Upper lobe of left lung (tissue), 4 donors: ENCODE results near the gene HBD.

Source experiments
- POLR2A ChIP-seq, 4 donors: fragments of 450-650 bp; IDR thresholded peaks; one replicate each; pipeline ENCODE4 v1.5.1; 2016 to 2017; ENCODE audit warnings: antibody characterized with exemption in 4 of 4, mild to moderate bottlenecking in 2 of 4
- POLR2AphosphoS5 ChIP-seq, 2 donors: sonication (generic); formaldehyde crosslinking; IDR thresholded peaks; one replicate each; pipeline ENCODE4 v1.5.1; 2017; ENCODE audit warnings: antibody characterized with exemption in 2 of 2
- TF ChIP-seq, protein P1 (sequence below), 6 experiments: fragments of 450-650 bp in 4 of 6; fragments of 200-600 bp in 2 of 6; sonication (generic) in 2 of 6; IDR thresholded peaks; one replicate each; pipeline ENCODE4 v1.5.1; 2016 to 2019; ENCODE audit warnings: antibody characterized with exemption in 6 of 6

DNA sequence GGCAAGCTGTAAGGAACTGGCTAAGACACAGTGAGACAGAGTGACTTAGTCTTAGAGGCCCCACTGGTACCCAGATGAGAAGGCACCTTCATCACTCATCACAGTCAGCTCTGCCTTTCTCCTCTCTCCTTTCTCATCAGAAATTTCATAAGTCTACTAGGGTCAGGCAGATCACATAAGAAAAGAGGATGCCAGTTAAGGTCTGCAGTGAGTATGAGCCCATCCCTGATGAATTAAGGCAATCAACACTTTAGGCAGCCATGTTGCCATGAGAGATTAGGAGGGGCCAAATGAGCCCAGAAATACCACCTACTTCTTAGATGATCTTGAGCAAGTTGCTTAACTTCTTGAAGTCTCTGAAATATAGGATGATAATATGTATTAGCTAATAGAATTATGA is 47.3 kb upstream of the HBD start:
- TF ChIP-seq, protein P1, sequence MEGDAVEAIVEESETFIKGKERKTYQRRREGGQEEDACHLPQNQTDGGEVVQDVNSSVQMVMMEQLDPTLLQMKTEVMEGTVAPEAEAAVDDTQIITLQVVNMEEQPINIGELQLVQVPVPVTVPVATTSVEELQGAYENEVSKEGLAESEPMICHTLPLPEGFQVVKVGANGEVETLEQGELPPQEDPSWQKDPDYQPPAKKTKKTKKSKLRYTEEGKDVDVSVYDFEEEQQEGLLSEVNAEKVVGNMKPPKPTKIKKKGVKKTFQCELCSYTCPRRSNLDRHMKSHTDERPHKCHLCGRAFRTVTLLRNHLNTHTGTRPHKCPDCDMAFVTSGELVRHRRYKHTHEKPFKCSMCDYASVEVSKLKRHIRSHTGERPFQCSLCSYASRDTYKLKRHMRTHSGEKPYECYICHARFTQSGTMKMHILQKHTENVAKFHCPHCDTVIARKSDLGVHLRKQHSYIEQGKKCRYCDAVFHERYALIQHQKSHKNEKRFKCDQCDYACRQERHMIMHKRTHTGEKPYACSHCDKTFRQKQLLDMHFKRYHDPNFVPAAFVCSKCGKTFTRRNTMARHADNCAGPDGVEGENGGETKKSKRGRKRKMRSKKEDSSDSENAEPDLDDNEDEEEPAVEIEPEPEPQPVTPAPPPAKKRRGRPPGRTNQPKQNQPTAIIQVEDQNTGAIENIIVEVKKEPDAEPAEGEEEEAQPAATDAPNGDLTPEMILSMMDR (IDR thresholded peaks at IDR 0.05): no peak
- no peak for TF ChIP-seq POLR2A (IDR thresholded peaks at IDR 0.05)
- no peak for TF ChIP-seq POLR2AphosphoS5 (IDR thresholded peaks at IDR 0.05)
